ENCODE data around the gene USP37. TPM values are rescaled to one million over a fixed set of nuclear protein-coding genes. Genes with fewer than 3 reads are reported as not detected.

The USP37 gene
- total and polyA plus RNA-seq, 2 of the 13 experiments (the other 11 are each of a cell fraction or from before 2014, with no cell fraction given): 6.5 to 30.6 TPM

GRCh38 chr2:218615868-218616315 lies 47.7 kb upstream of the USP37 start (continued):
- TF ChIP-seq ARID4A (CRISPR knock-in tag; IDR thresholded peaks at IDR 0.05; ENCODE audit: borderline replicate concordance) (peak; percentile 33; the same call in 1 of the 2 replicates), DNMT1 (CRISPR knock-in tag; IDR thresholded peaks at IDR 0.05) (no peak), NCOA1 (CRISPR knock-in tag; IDR thresholded peaks at IDR 0.05) (no peak), ZNF782 (CRISPR knock-in tag; IDR thresholded peaks at IDR 0.05; ENCODE audit: borderline replicate concordance) (no peak), NR2F2 (IDR thresholded peaks at IDR 0.05; ENCODE audit: borderline replicate concordance, low read depth) (no peak), ZNF547 (CRISPR knock-in tag; IDR thresholded peaks at IDR 0.05) (no peak), ZNF280B (CRISPR knock-in tag; IDR thresholded peaks at IDR 0.05; ENCODE audit: borderline replicate concordance) (0 out of 2 replicates have a peak, but pooled peaks have one; percentile 80), HNF4A (CRISPR knock-in tag; IDR thresholded peaks at IDR 0.05) (peak; percentile 74), MTF1 (CRISPR knock-in tag; IDR thresholded peaks at IDR 0.05) (no peak), NRL (CRISPR knock-in tag; IDR thresholded peaks at IDR 0.05; ENCODE audit: borderline replicate concordance) (peak; percentile 78; the same call in 1 of the 2 replicates), BRD4 (CRISPR knock-in tag; IDR thresholded peaks at IDR 0.05) (no peak), ELF4 (CRISPR knock-in tag; IDR thresholded peaks at IDR 0.05; ENCODE audit: borderline replicate concordance) (no peak), ONECUT2 (CRISPR knock-in tag; IDR thresholded peaks at IDR 0.05) (no peak), ZBTB44 (CRISPR knock-in tag; IDR thresholded peaks at IDR 0.05) (no peak), XRCC5 (optimal IDR thresholded peaks at IDR 0.05; ENCODE audit: low read length) (no peak), GATAD1 (CRISPR knock-in tag; IDR thresholded peaks at IDR 0.05) (no peak), KLF16 (CRISPR knock-in tag; IDR thresholded peaks at IDR 0.05) (no peak)

Data from HepG2 (cell line).